GM23248 (cell line): ENCODE results near the gene PHLDB2. TPM values are rescaled to one million over a fixed set of nuclear protein-coding genes. Genes with fewer than 3 reads are reported as not detected.

Source experiments
- DNase-seq: peaks from one replicate; pipeline ENCODE4 v3.0.0-alpha.2; 2015
- H2AFZ ChIP-seq: fragments of 200-600 bp; sonication (generic); 2 replicates; pipeline ENCODE4 v1.6.1; 2016; ENCODE audit warnings: antibody characterized with exemption
- H3F3A ChIP-seq: fragments of 200-600 bp; sonication (generic); 2 replicates; pipeline ENCODE4 v1.6.1; 2016; ENCODE audit warnings: mild to moderate bottlenecking, antibody characterized with exemption, mixed run types; ENCODE audit not compliant: insufficient read depth
- H3K27ac ChIP-seq: fragments of 200-600 bp; sonication (generic); 2 replicates; pipeline ENCODE4 v1.5.1; 2016; ENCODE audit warnings: mild to moderate bottlenecking
- H3K27me3 ChIP-seq: fragments of 200-600 bp; sonication (generic); replicated peaks from 2 replicates; pipeline ENCODE4 v1.6.1; 2016; ENCODE audit warnings: mild to moderate bottlenecking; ENCODE audit not compliant: insufficient read depth
- H3K36me3 ChIP-seq: fragments of 200-600 bp; sonication (generic); 2 replicates; pipeline ENCODE4 v1.6.1; 2016; ENCODE audit warnings: low read depth, mild to moderate bottlenecking
- H3K4me1 ChIP-seq: fragments of 200-600 bp; sonication (generic); 2 replicates; pipeline ENCODE4 v1.6.1; 2016; ENCODE audit warnings: mild to moderate bottlenecking; ENCODE audit not compliant: insufficient read depth
- H3K4me2 ChIP-seq: fragments of 200-600 bp; sonication (generic); one replicate; pipeline ENCODE4 v1.6.1; 2016; ENCODE audit warnings: mild to moderate bottlenecking; ENCODE audit not compliant: unreplicated experiment
- H3K4me3 ChIP-seq: fragments of 200-600 bp; sonication (generic); 2 replicates; pipeline ENCODE4 v1.5.1; 2016; ENCODE audit warnings: mild to moderate bottlenecking
- H3K79me2 ChIP-seq: fragments of 200-600 bp; sonication (generic); 2 replicates; pipeline ENCODE4 v1.6.1; 2016; ENCODE audit warnings: mild to moderate bottlenecking; ENCODE audit not compliant: insufficient read depth
- H3K9ac ChIP-seq: fragments of 200-600 bp; sonication (generic); 2 replicates; pipeline ENCODE4 v1.6.1; 2016; ENCODE audit warnings: mild to moderate bottlenecking
- H3K9me2 ChIP-seq: fragments of 200-600 bp; sonication (generic); 2 replicates; pipeline ENCODE4 v1.6.1; 2016; ENCODE audit warnings: mixed run types, mild to moderate bottlenecking, moderate library complexity; ENCODE audit not compliant: insufficient read depth
- H3K9me3 ChIP-seq: fragments of 200-600 bp; sonication (generic); one replicate; pipeline ENCODE4 v1.6.1; 2017; ENCODE audit warnings: low read depth
- H4K20me1 ChIP-seq: fragments of 200-600 bp; sonication (generic); 2 replicates; pipeline ENCODE4 v1.6.0; 2016; ENCODE audit not compliant: insufficient read depth
- EZH2 ChIP-seq: fragments of 200-600 bp; sonication (generic); IDR thresholded peaks from 2 replicates; pipeline ENCODE4 v1.6.1; 2018; ENCODE audit warnings: antibody characterized with exemption, mild to moderate bottlenecking; ENCODE audit not compliant: insufficient read depth, poor library complexity, severe bottlenecking
- EZH2phosphoT487 ChIP-seq: fragments of 200-600 bp; sonication (generic); IDR thresholded peaks from 2 replicates; pipeline ENCODE4 v1.6.1; 2018; ENCODE audit warnings: antibody characterized with exemption, moderate library complexity, mild to moderate bottlenecking, low read depth; ENCODE audit not compliant: insufficient read depth
- WGBS, 2 experiments: methylation state at CpG; one replicate each; pipeline ENCODE4 v1.1.6; 2015 to 2017; ENCODE audit warnings: low lambda C conversion rate in 2 of 2, low coverage in 1 of 2; ENCODE audit errors: missing lambda C conversion rate in 2 of 2; 5-methylcytosine and 5-hydroxymethylcytosine counted together
- in situ Hi-C: fragments of 300-500 bp; cut with MboI; formaldehyde crosslinking; loops from 2 replicates; pipeline ENCODE4 v1.15.0; 2020
- polyA plus RNA-seq: library from polyadenylated mRNA; unstranded; fragments of >200 nt; fragmentation: Nextera tagmentation; extraction: Ambion mirVana; gene quantifications from 2 replicates; pipeline ENCODE4 v1.2.1, GENCODE V29; 2016
- total RNA-seq: library from RNA; depleted of rRNA; stranded (reverse); fragments of >200 nt; shearing (Covaris generic); gene quantifications from 2 replicates; pipeline ENCODE4 v1.2.3, GENCODE V29; 2014

Gene PHLDB2
- total and polyA plus RNA-seq, 2 experiments from 2014 or later: 55.6 to 60.6 TPM

- Histone ChIP-seq H3K27me3 (no peaks in the 10 kb centered on the region), H3F3A (peaks cover 25% of the 10 kb centered on the region), H3K9ac (no peak overlapping the region), H2AFZ (0 out of 2 replicates have a peak overlapping the region, but pooled peaks have one; percentile 2), H3K79me2 (peaks cover 54% of the 10 kb centered on the region), H3K4me1 (peaks cover 25% of the 10 kb centered on the region; the same call in 1 of the 2 replicates), H3K9me2 (no peaks in the 10 kb centered on the region), H3K4me2 (no peak overlapping the region), H3K4me3 (0 out of 2 replicates have a peak overlapping the region, but pooled peaks have one; percentile 3), H3K9me3 (no peaks in the 10 kb centered on the region), H3K36me3 (no peaks in the 10 kb centered on the region), H4K20me1 (no peaks in the 10 kb centered on the region), H3K27ac (no peak overlapping the region)
- DNase-seq: no peak
- in situ Hi-C loops: no loop called here
- 30 to 33% methylated on average over 3 of the region's 3 CpGs for whole genome bisulfite sequencing, 2 experiments
- TF ChIP-seq EZH2: no peak
- no peak for TF ChIP-seq EZH2phosphoT487
Measured at GRCh38 chr3:111981457-111981763, 122.3 kb downstream of the PHLDB2 start.

GRCh38 chr3:111984636-111985298 lies 125.7 kb downstream of the PHLDB2 start:
- H3K4me2 ChIP-seq: no peak overlapping the region
- H3K27me3 ChIP-seq: no peaks in the 10 kb centered on the region
- 65 to 83% methylated on average over 2 of the region's 2 CpGs for WGBS, 2 experiments
- H3K79me2 ChIP-seq: peaks cover 45% of the 10 kb centered on the region
- H3K36me3 ChIP-seq: 0 out of 2 replicates have a peak, but pooled peaks cover 6% of the 10 kb centered on the region
- no peaks in the 10 kb centered on the region for H4K20me1 ChIP-seq
- H3F3A ChIP-seq: peaks cover 11% of the 10 kb centered on the region; the same call in 1 of the 2 replicates
- no peak overlapping the region for H3K27ac ChIP-seq
- in situ Hi-C loops: no loop called here
- H2AFZ ChIP-seq: no peak overlapping the region
- H3K4me1 ChIP-seq: peaks cover 24% of the 10 kb centered on the region; the same call in 1 of the 2 replicates
- no peaks in the 10 kb centered on the region for H3K9me3 ChIP-seq
- DNase-seq: no peak
- H3K9me2 ChIP-seq: no peaks in the 10 kb centered on the region
- H3K4me3 ChIP-seq: no peak overlapping the region
- TF ChIP-seq EZH2phosphoT487: no peak
- TF ChIP-seq EZH2: no peak
- H3K9ac ChIP-seq: no peak overlapping the region

GRCh38 chr3:111986800-111987199 lies 127.7 kb downstream of the PHLDB2 start:
- no peaks in the 10 kb centered on the region for H3K9me3 ChIP-seq
- no peak for TF ChIP-seq EZH2
- no peak for TF ChIP-seq EZH2phosphoT487
- no peak overlapping the region for H3K9ac ChIP-seq
- peaks cover 11% of the 10 kb centered on the region; the same call in 1 of the 2 replicates for H3K4me1 ChIP-seq
- H2AFZ ChIP-seq: no peak overlapping the region
- H3K4me3 ChIP-seq: no peak overlapping the region
- peaks cover 28% of the 10 kb centered on the region for H3K79me2 ChIP-seq
- no peaks in the 10 kb centered on the region for H3K27me3 ChIP-seq
- DNase-seq: no peak
- in situ Hi-C loops: no loop called here
- 61 to 69% methylated on average over 3 of the region's 3 CpGs for WGBS, 2 experiments
- no peak overlapping the region for H3K27ac ChIP-seq
- H4K20me1 ChIP-seq: no peaks in the 10 kb centered on the region
- no peaks in the 10 kb centered on the region for H3K9me2 ChIP-seq
- H3K36me3 ChIP-seq: peaks cover 16% of the 10 kb centered on the region; the same call in 1 of the 2 replicates
- H3F3A ChIP-seq: peaks cover 11% of the 10 kb centered on the region; the same call in 1 of the 2 replicates
- H3K4me2 ChIP-seq: no peak overlapping the region

- Histone ChIP-seq H3K4me2 (no peak overlapping the region), H3K9me2 (no peaks in the 10 kb centered on the region), H3K79me2 (peaks cover 5% of the 10 kb centered on the region), H2AFZ (no peak overlapping the region), H3K36me3 (peaks cover 26% of the 10 kb centered on the region; the same call in 1 of the 2 replicates), H3K27ac (no peak overlapping the region), H3K9ac (no peak overlapping the region), H3K4me1 (peaks cover 7% of the 10 kb centered on the region; the same call in 1 of the 2 replicates), H3K9me3 (no peaks in the 10 kb centered on the region), H3K27me3 (no peaks in the 10 kb centered on the region), H3F3A (peaks cover 11% of the 10 kb centered on the region; the same call in 1 of the 2 replicates), H4K20me1 (no peaks in the 10 kb centered on the region), H3K4me3 (no peak overlapping the region)
- in situ Hi-C loops: no loop called here
- TF ChIP-seq EZH2phosphoT487 (no peak), EZH2 (no peak)
- DNase-seq: peak; percentile 78
- 50 to 51% methylated on average over 3 of the region's 3 CpGs for WGBS, 2 experiments
Measured at GRCh38 chr3:111989061-111989678, 130.1 kb downstream of the PHLDB2 start.
